Testis (tissue), 2 donors: ENCODE results near the gene KLF15.

ENCODE experiments used
- CTCF ChIP-seq, 3 experiments: fragments of 450-650 bp in 2 of 3; fragments of 200-600 bp in 1 of 3; sonication (generic) in 1 of 3; IDR thresholded peaks; one replicate each; pipeline ENCODE4 v1.5.1; 2016 to 2019; ENCODE audit warnings: antibody characterized with exemption in 3 of 3, mild to moderate bottlenecking in 2 of 3, moderate library complexity in 1 of 3
- POLR2A ChIP-seq: fragments of 450-650 bp; IDR thresholded peaks from one replicate; pipeline ENCODE4 v1.6.1; 2017; ENCODE audit warnings: antibody characterized with exemption, mild to moderate bottlenecking, moderate library complexity

- no peak for TF ChIP-seq CTCF (IDR thresholded peaks at IDR 0.05)
- no peak for TF ChIP-seq POLR2A
These were observed 41.5 kb upstream of the KLF15 start for GRCh38 chr3:126398423-126399350.
